Endodermal cell (in vitro differentiated cells): ENCODE results near the gene ENAH. TPM values are rescaled to one million over a fixed set of nuclear protein-coding genes. Genes with fewer than 3 reads are reported as not detected.

Source experiments
- DNase-seq: peaks from one replicate; pipeline ENCODE4 v3.0.0-alpha.2; 2017
- H3K27ac ChIP-seq: 2 replicates; pipeline ENCODE4 v1.5.1; 2013; ENCODE audit warnings: mild to moderate bottlenecking, low read depth, low read length, moderate library complexity
- H3K27me3 ChIP-seq: 2 replicates; pipeline ENCODE4 v1.6.1; 2013; ENCODE audit warnings: mild to moderate bottlenecking, low read length, moderate library complexity; ENCODE audit not compliant: insufficient read depth, control insufficient read depth, poor library complexity, severe bottlenecking
- H3K36me3 ChIP-seq: 2 replicates; pipeline ENCODE4 v1.7.0; 2013; ENCODE audit warnings: mild to moderate bottlenecking, low read length, moderate library complexity; ENCODE audit not compliant: control insufficient read depth, insufficient read depth
- H3K4me1 ChIP-seq: one replicate; pipeline ENCODE4 v1.7.0; 2013; ENCODE audit warnings: low read length; ENCODE audit not compliant: control insufficient read depth, insufficient read depth
- H3K4me3 ChIP-seq: 2 replicates; pipeline ENCODE4 v1.5.1; 2013; ENCODE audit warnings: mild to moderate bottlenecking, low read length, moderate library complexity
- H3K9ac ChIP-seq: 2 replicates; pipeline ENCODE4 v1.6.1; 2013; ENCODE audit warnings: mild to moderate bottlenecking, low read length, moderate library complexity; ENCODE audit not compliant: poor library complexity, severe bottlenecking; ENCODE audit errors: extremely low read depth
- H3K9me3 ChIP-seq: 2 replicates; pipeline ENCODE4 v1.6.1; 2013; ENCODE audit warnings: mild to moderate bottlenecking, low read length, moderate library complexity; ENCODE audit not compliant: control insufficient read depth
- H3K27ac Mint-ChIP-seq: 2 replicates; pipeline ENCODE4 v1.8.0; 2020; ENCODE audit warnings: mixed read lengths
- H3K27me3 Mint-ChIP-seq: 2 replicates; pipeline ENCODE4 v1.8.0; 2021; ENCODE audit warnings: mild to moderate bottlenecking, mixed read lengths; ENCODE audit not compliant: insufficient read depth
- H3K36me3 Mint-ChIP-seq: 2 replicates; pipeline ENCODE4 v1.8.0; 2020; ENCODE audit warnings: low read depth, mixed read lengths
- H3K4me1 Mint-ChIP-seq: 2 replicates; pipeline ENCODE4 v1.8.0; 2020; ENCODE audit warnings: mixed read lengths
- H3K4me3 Mint-ChIP-seq: 2 replicates; pipeline ENCODE4 v1.8.0; 2020; ENCODE audit warnings: mild to moderate bottlenecking, moderate library complexity, mixed read lengths
- H3K9me3 Mint-ChIP-seq: 2 replicates; pipeline ENCODE4 v1.8.0; 2020; ENCODE audit warnings: mild to moderate bottlenecking, mixed read lengths
- WGBS, 2 experiments: methylation state at CpG; one replicate each; pipeline versions ENCODE4 v1.1.5 to v1.1.7; 2013; ENCODE audit warnings: missing lambda C conversion rate in 2 of 2, mixed read lengths in 1 of 2; ENCODE audit not compliant: insufficient coverage in 1 of 2, insufficient read length in 1 of 2; 5-methylcytosine and 5-hydroxymethylcytosine counted together
- total RNA-seq, 2 donors: library from RNA; stranded (reverse); fragmentation: NEBNext Ultra II Directional in 1 of 2; extraction: Animal tissue kit (Norgen Biotek cat#: 25700) in 1 of 2; gene quantifications; 2 replicates in 1 of 2; 3 replicates in 1 of 2; pipeline ENCODE4 v1.2.1, GENCODE V29; 2021
- TF ChIP-seq, protein P1 (sequence below): fragments of 200-600 bp; sonication (generic); conservative IDR thresholded peaks from 2 replicates; pipeline ENCODE4 v1.5.0; 2021; ENCODE audit warnings: antibody characterized with exemption, mild to moderate bottlenecking

The ENAH gene
- total RNA-seq, 2 donors from 2014 or later = 263 to 267 TPM

DNA sequence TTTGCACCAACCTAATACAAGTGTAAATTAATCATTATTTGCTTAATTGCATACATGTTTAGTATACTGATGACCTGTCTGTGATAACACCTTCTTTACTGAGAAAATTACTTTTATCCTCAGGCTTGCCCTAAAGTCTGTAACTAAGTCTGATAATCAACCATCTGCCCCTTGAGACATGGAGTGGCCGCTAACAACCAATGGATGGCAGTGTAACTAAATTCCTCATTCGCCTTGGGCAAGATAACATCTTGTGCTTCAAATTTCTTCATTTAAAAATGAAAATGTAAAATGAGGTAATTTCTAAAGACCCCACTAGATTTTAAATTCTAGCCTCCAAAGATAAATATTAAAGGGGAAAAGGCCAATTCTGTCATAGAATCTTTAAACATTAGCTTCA is 85.1 kb downstream of the ENAH start:
- Histone ChIP-seq H3K4me1 (peaks cover 16% of the 10 kb centered on the region), H3K9me3 (no peaks in the 10 kb centered on the region), H3K36me3 (peaks cover 47% of the 10 kb centered on the region), H3K27ac (no peak overlapping the region), H3K9ac (no peak overlapping the region), H3K4me3 (peak overlapping the region; percentile 35), H3K27me3 (no peaks in the 10 kb centered on the region)
- Mint-ChIP-seq H3K27me3 (no peaks in the 10 kb centered on the region), H3K9me3 (no peaks in the 10 kb centered on the region), H3K4me1 (peaks cover 28% of the 10 kb centered on the region), H3K27ac (no peak overlapping the region), H3K36me3 (peaks cover 25% of the 10 kb centered on the region), H3K4me3 (no peak overlapping the region)
- no peak for DNase-seq
- 86% methylated on average over 2 of the region's 2 CpGs; no CpG with 5 or more reads in 1 of the 2 experiments for WGBS, 2 experiments
- TF ChIP-seq, protein P1, sequence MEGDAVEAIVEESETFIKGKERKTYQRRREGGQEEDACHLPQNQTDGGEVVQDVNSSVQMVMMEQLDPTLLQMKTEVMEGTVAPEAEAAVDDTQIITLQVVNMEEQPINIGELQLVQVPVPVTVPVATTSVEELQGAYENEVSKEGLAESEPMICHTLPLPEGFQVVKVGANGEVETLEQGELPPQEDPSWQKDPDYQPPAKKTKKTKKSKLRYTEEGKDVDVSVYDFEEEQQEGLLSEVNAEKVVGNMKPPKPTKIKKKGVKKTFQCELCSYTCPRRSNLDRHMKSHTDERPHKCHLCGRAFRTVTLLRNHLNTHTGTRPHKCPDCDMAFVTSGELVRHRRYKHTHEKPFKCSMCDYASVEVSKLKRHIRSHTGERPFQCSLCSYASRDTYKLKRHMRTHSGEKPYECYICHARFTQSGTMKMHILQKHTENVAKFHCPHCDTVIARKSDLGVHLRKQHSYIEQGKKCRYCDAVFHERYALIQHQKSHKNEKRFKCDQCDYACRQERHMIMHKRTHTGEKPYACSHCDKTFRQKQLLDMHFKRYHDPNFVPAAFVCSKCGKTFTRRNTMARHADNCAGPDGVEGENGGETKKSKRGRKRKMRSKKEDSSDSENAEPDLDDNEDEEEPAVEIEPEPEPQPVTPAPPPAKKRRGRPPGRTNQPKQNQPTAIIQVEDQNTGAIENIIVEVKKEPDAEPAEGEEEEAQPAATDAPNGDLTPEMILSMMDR = peak; percentile 65

DNA sequence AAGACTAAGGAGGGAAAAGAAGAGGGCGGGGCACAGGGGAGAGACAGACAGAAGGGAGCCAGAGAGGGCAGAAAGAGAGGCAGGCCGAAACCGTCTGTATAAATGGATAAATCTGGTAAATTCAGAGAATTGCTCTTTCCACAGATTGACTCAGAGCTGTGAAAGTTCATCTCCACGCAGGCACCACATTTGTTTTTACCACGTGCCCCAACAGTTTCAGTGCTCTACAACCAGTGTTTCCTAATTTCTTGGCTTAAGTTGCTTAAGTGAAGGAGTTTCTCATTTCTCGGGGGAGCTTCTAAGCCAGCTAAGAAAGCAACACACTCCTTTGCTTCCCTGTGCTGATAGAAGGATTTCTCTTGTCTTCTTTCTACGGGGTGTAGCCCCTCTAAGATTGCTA is 87.1 kb downstream of the ENAH start:
- H3K27ac ChIP-seq = no peak overlapping the region
- no peaks in the 10 kb centered on the region for H3K9me3 ChIP-seq
- TF ChIP-seq, protein P1 = no peak
- H3K27me3 ChIP-seq = no peaks in the 10 kb centered on the region
- Mint-ChIP-seq H3K4me3 (no peak overlapping the region), H3K4me1 (peaks cover 28% of the 10 kb centered on the region), H3K27ac (peak overlapping the region; percentile 89), H3K36me3 (peaks cover 31% of the 10 kb centered on the region), H3K27me3 (no peaks in the 10 kb centered on the region), H3K9me3 (no peaks in the 10 kb centered on the region)
- WGBS, 2 experiments = 93 to 98% methylated on average over 4 to 6 of the region's 7 CpGs
- no peak overlapping the region for H3K9ac ChIP-seq
- peaks cover 41% of the 10 kb centered on the region for H3K36me3 ChIP-seq
- peaks cover 16% of the 10 kb centered on the region for H3K4me1 ChIP-seq
- no peak for DNase-seq
- no peak overlapping the region for H3K4me3 ChIP-seq

DNA sequence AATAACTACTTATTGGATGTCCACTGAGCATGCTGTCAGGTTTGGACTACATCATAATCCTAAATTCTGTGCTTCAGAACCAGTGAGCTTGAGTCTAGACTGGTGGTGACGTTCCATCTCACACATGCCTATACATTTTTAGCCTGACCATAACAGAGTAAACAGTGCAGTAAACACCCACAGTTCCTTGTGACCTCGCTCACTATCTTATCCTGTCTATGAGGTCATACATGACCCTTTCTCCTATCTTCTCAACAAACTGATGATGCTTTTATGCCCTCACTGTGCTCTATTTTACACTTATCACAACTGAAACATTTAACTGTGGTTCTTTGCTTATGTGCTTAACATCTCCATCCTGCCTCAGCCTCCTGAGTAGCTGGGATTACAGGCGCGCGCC is 91.2 kb downstream of the ENAH start:
- Histone ChIP-seq H3K27ac (no peak overlapping the region), H3K4me3 (no peak overlapping the region), H3K9me3 (peaks cover 33% of the 10 kb centered on the region), H3K4me1 (peaks cover 2% of the 10 kb centered on the region), H3K36me3 (peaks cover 66% of the 10 kb centered on the region), H3K9ac (no peak overlapping the region), H3K27me3 (no peaks in the 10 kb centered on the region)
- Mint-ChIP-seq H3K9me3 (peaks cover 18% of the 10 kb centered on the region), H3K27me3 (no peaks in the 10 kb centered on the region), H3K27ac (no peak overlapping the region), H3K4me3 (no peak overlapping the region), H3K36me3 (peaks cover 63% of the 10 kb centered on the region), H3K4me1 (peaks cover 11% of the 10 kb centered on the region)
- no peak for DNase-seq
- TF ChIP-seq, protein P1 = no peak
- 94 to 98% methylated on average over 5 of the region's 5 CpGs for WGBS, 2 experiments
